Common myeloid progenitor, CD34-positive (primary cell): ENCODE results near the gene ATP6V0E2.
"Not testable (repeated sequence)": the region's sequence is repeated elsewhere in the genome, so short reads cannot be mapped to it uniquely, and the experiment has no call there.

Experiments
- CTCF ChIA-PET: fragments of 350-600 bp; sonication (Branson Sonifier 250); formaldehyde crosslinking; loops from one replicate; lab custom pipeline; 2021; ENCODE audit warnings: antibody characterized with exemption; lab: Charles Lee
- POLR2A ChIA-PET: fragments of 350-600 bp; sonication (Branson Sonifier 250); formaldehyde crosslinking; loops from one replicate; lab custom pipeline; 2021; ENCODE audit warnings: antibody characterized with exemption; lab: Charles Lee
- DNase-seq, 3 donors: peaks; one replicate each; pipeline versions ENCODE4 v3.0.0 to v3.0.0-alpha.2; 2013
- H3K27ac ChIP-seq, 2 experiments: 1 replicate in 1 of 2; 2 replicates in 1 of 2; pipeline ENCODE4 v1.7.0; 2013; ENCODE audit warnings: inconsistent platforms in 2 of 2, low read length in 2 of 2, mild to moderate bottlenecking in 2 of 2, low read depth in 1 of 2, moderate library complexity in 1 of 2; ENCODE audit not compliant: severe bottlenecking in 2 of 2, insufficient read depth in 1 of 2, poor library complexity in 1 of 2
- H3K27me3 ChIP-seq, 5 experiments: replicated peaks in 2 of 5; 1 replicate in 3 of 5; 2 replicates in 2 of 5; pipeline versions ENCODE4 v1.6.1 to v1.7.0; 2013; ENCODE audit warnings: low read length in 4 of 5, mild to moderate bottlenecking in 2 of 5, moderate library complexity in 2 of 5, inconsistent platforms in 1 of 5; ENCODE audit not compliant: insufficient read depth in 5 of 5, control insufficient read depth in 4 of 5
- H3K36me3 ChIP-seq, 4 experiments: 1 replicate in 2 of 4; 2 replicates in 2 of 4; pipeline versions ENCODE4 v1.6.1 to v1.7.0; 2013; ENCODE audit warnings: low read length in 3 of 4, control low read depth in 1 of 4, mild to moderate bottlenecking in 1 of 4; ENCODE audit not compliant: control insufficient read depth in 4 of 4, insufficient read depth in 4 of 4
- H3K4me1 ChIP-seq, 4 experiments: 1 replicate in 3 of 4; 2 replicates in 1 of 4; pipeline versions ENCODE4 v1.6.1 to v1.7.1; 2013; ENCODE audit warnings: low read length in 3 of 4, mild to moderate bottlenecking in 3 of 4, control low read depth in 1 of 4, inconsistent platforms in 1 of 4, moderate library complexity in 1 of 4; ENCODE audit not compliant: control insufficient read depth in 4 of 4, insufficient read depth in 4 of 4; ENCODE audit errors: control extremely low read depth in 1 of 4
- H3K4me3 ChIP-seq, 7 experiments: 1 replicate in 4 of 7; 2 replicates in 3 of 7; pipeline versions ENCODE4 v1.5.1 to v1.7.0; 2013; ENCODE audit warnings: mild to moderate bottlenecking in 7 of 7, low read length in 6 of 7, moderate library complexity in 6 of 7, inconsistent platforms in 2 of 7, low read depth in 2 of 7, control low read depth in 1 of 7; ENCODE audit not compliant: insufficient read depth in 4 of 7, control insufficient read depth in 1 of 7; ENCODE audit errors: extremely low read depth in 1 of 7
- H3K9me3 ChIP-seq, 5 experiments: 1 replicate in 4 of 5; 2 replicates in 1 of 5; pipeline versions ENCODE4 v1.6.1 to v1.7.1; 2013; ENCODE audit warnings: low read length in 4 of 5, mild to moderate bottlenecking in 2 of 5, inconsistent platforms in 1 of 5, low read depth in 1 of 5, moderate library complexity in 1 of 5; ENCODE audit not compliant: control insufficient read depth in 4 of 5, insufficient read depth in 2 of 5; ENCODE audit errors: control extremely low read depth in 1 of 5
- WGBS: methylation state at CpG from one replicate; pipeline ENCODE4 v1.1.5; 2013; ENCODE audit not compliant: insufficient coverage; 5-methylcytosine and 5-hydroxymethylcytosine counted together

The ATP6V0E2 gene

GRCh38 chr7:149827089-149827981 is 46.4 kb upstream of the ATP6V0E2 start:
- DNase-seq = no peak
- POLR2A ChIA-PET = no interaction called here
- Histone ChIP-seq H3K4me1 (peaks cover 0 to under 1% (median 0%) of the 10 kb centered on the region in 4 experiments), H3K27me3 (no peaks in the 10 kb centered on the region), H3K9me3 (no peaks in the 10 kb centered on the region), H3K4me3 (no peak overlapping the region), H3K36me3 (no peaks in the 10 kb centered on the region), H3K27ac (no peak overlapping the region)
- 95% methylated on average over 23 of the region's 23 CpGs for WGBS
- CTCF ChIA-PET = interaction anchor here (1.2 kb wide), 1 partner anchor 56 kb away, joined by 3 read pairs; no protein-coding TSS in a partner anchor

DNA sequence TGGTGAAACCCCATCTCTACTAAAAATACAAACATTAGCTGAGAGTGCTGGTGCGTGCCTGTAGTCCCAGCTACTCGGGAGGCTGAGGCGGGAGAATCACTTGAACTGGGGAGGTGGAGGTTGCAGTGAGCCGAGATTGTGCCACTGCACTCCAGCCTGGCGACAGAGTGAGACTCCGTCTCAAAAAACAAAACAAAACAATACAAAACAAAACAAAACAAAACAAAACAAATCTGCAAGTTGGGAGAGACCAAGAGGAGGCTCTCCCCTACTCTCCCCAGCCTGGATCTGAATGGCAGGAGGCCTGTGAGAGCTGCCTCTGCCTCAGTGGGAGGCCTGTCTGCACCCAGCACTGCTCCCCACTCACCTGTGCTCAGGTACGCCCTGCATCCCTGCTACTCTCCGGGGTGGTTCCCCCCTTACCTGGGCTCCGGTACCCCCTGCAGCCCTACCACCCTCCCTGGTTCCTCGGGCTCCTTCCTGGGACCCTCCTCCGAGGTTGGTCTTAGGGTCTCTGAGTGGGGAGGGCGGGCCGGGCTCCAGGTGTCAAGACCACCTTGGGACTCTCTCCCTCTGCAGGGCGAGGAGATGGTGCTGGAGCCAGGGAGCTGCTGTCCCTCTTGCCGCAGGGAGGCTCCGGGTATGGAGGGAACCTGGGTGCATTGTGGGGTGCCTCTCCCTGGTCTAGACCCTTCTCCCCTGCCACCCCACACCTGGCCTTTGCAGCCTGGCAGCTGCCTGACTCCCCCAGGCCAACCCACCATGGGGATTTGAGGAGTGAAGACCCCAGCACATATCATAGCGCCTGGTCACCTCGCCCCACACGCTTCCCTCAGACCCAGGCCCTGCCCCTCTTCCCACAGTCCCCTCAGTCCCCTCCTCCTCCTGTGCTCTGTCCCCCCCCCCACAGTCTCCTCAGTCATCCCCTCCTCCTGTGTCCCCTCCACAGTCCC is 45.1 kb upstream of the ATP6V0E2 start:
- no peaks in the 10 kb centered on the region for H3K9me3 ChIP-seq
- no peaks in the 10 kb centered on the region for H3K4me1 ChIP-seq
- ChIA-PET POLR2A (no interaction called here), CTCF (interaction anchor here (0.5 kb wide), 1 partner anchor 845 kb away, joined by 3 read pairs; no protein-coding TSS in a partner anchor)
- no peaks in the 10 kb centered on the region for H3K27me3 ChIP-seq
- DNase-seq = no peak
- no peak overlapping the region for H3K4me3 ChIP-seq
- no peak overlapping the region for H3K27ac ChIP-seq
- H3K36me3 ChIP-seq = no peaks in the 10 kb centered on the region
- 93% methylated on average over 7 of the region's 19 CpGs for WGBS

DNA sequence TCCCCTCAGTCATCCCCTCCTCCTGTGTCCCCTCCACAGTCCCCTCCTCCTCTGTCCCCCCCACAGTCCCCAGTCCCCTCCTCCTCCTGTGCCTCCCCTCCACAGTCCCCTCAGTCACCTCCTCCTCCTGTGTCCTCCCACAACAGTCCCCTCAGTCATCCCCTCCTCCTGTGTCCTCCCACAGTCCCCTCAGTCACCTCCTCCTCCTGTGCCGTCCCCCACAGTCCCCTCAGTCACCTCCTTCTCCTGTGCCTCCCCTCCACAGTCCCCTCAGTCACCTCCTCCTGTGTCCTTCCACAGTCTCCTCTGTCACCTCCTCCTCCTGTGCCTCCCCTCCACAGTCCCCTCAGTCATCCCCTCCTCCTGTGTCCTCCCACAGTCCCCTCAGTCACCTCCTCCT is 43.2 kb upstream of the ATP6V0E2 start:
- H3K27ac ChIP-seq, H3K4me1 ChIP-seq, POLR2A ChIA-PET, CTCF ChIA-PET, H3K9me3 ChIP-seq, H3K4me3 ChIP-seq, H3K27me3 ChIP-seq, H3K36me3 ChIP-seq, DNase-seq: not testable (repeated sequence)
- 100% methylated on average over 1 of the region's 1 CpG for WGBS

DNA sequence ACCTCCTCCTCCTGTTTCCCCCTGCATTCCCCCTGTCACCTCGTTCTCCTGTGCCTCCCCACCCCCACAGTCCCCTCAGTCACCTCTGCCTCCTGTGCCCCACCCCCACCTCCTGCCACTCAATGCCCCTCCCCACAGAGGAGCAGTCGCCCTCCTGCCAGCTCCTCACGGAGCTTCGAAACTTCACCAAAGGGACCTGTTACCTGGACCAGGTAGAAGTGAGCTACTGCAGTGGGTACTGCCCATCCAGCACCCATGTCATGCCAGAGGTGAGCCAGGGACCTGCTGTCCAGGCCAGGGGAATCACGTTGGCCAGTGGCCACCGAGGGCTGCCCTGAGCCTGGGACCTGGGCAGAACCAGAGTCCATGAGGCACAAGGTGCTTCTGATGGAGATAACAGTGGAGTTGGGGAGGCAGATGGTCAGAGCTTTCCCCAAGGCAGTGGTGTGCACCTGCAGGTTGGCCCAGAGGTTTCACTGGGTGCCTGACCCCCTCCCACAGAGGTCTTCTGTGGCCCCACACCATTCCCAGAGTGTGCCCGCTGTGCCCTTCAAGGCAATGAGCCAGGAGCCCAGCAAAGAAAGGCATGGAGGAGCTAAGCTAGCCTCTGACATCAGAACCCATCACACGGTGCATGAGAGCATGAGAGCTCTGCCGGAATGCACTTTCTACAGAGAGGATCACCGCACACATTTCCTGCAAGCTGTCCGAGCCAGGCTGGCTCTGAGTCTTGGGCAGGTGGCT is 42.6 kb upstream of the ATP6V0E2 start:
- H3K4me1 ChIP-seq = no peaks in the 10 kb centered on the region
- H3K36me3 ChIP-seq = no peaks in the 10 kb centered on the region
- no peaks in the 10 kb centered on the region for H3K27me3 ChIP-seq
- peak overlapping the region in 1 of 7 experiments; percentile 9 for H3K4me3 ChIP-seq
- ChIA-PET CTCF (no interaction called here), POLR2A (no interaction called here)
- no peaks in the 10 kb centered on the region for H3K9me3 ChIP-seq
- no peak overlapping the region for H3K27ac ChIP-seq
- 88% methylated on average over 8 of the region's 11 CpGs for WGBS
- no peak for DNase-seq

DNA sequence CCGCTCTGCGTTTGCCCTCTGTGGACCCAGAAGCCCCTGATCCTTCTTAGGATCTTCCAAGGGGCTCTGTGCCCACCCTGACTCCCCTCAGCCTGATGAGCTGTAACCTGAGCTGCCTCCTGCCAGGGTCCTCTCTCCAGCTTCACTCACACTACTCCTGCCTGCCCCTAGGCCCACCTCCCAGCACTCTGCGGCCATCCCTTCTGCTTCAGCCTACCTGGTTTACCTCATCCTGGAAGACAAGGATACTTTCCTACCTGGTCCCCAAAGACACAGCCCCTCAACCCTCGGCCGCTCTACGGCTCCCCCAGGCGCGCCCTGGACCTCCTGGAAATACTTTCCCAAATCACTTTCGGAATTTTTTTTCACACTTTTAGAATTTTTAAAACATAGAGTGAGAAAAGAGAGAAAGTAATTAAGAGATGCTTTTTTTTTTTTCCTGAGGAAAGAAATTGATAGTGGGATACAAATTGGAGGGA is 42.0 kb upstream of the ATP6V0E2 start:
- ChIA-PET POLR2A (no interaction called here), CTCF (no interaction called here)
- WGBS = 100% methylated on average over 3 of the region's 9 CpGs
- no peaks in the 10 kb centered on the region for H3K36me3 ChIP-seq
- H3K9me3 ChIP-seq = no peaks in the 10 kb centered on the region
- no peak for DNase-seq
- no peaks in the 10 kb centered on the region for H3K27me3 ChIP-seq
- H3K27ac ChIP-seq = no peak overlapping the region
- H3K4me1 ChIP-seq = no peaks in the 10 kb centered on the region
- peak overlapping the region in 1 of 7 experiments; percentile 9 for H3K4me3 ChIP-seq

GRCh38 chr7:149832332-149833041 is 41.3 kb upstream of the ATP6V0E2 start:
- H3K4me1 ChIP-seq = no peaks in the 10 kb centered on the region
- H3K27me3 ChIP-seq = no peaks in the 10 kb centered on the region
- no peak overlapping the region for H3K27ac ChIP-seq
- no peak overlapping the region for H3K4me3 ChIP-seq
- 89% methylated on average over 9 of the region's 13 CpGs for WGBS
- CTCF ChIA-PET = no interaction called here
- H3K9me3 ChIP-seq = no peaks in the 10 kb centered on the region
- POLR2A ChIA-PET = interaction anchor here (0.5 kb wide), 1 partner anchor 1130 kb away, joined by 4 read pairs; no protein-coding TSS in a partner anchor
- H3K36me3 ChIP-seq = no peaks in the 10 kb centered on the region
- DNase-seq = no peak
